ENCODE data around the gene JHY. TPM values are rescaled to one million over a fixed set of nuclear protein-coding genes. Genes with fewer than 3 reads are reported as not detected.

The JHY gene
- total RNA-seq, 1 donor from 2014 or later = 3.4 TPM

DNA sequence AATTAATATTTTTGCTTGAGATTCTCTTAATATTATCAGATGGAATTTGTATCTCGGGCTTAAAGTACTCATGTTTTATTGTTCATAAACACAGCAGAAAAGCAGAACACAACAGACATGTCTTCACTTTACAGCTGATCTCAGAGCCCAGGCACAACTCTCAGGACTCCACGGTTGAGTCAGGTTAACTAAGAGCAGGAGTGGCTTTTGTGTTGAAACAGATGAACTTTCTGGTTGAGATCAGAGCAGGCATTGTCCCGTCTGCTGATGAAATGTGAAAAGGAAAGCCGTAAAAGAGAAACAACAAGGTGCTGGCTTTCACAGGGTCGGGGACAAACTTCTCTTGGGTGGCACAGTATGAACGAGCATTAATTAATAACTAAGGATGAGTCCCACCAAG is 49.0 kb downstream of the JHY start:
- no peak for DNase-seq (ENCODE audit: low read depth)
- H3K27me3 ChIP-seq (ENCODE audit: control insufficient read depth, insufficient read depth, low read length) = no peaks in the 10 kb centered on the region
- H3K4me3 ChIP-seq (ENCODE audit: low read depth, low read length) = no peak overlapping the region
- TF ChIP-seq, protein P1, sequence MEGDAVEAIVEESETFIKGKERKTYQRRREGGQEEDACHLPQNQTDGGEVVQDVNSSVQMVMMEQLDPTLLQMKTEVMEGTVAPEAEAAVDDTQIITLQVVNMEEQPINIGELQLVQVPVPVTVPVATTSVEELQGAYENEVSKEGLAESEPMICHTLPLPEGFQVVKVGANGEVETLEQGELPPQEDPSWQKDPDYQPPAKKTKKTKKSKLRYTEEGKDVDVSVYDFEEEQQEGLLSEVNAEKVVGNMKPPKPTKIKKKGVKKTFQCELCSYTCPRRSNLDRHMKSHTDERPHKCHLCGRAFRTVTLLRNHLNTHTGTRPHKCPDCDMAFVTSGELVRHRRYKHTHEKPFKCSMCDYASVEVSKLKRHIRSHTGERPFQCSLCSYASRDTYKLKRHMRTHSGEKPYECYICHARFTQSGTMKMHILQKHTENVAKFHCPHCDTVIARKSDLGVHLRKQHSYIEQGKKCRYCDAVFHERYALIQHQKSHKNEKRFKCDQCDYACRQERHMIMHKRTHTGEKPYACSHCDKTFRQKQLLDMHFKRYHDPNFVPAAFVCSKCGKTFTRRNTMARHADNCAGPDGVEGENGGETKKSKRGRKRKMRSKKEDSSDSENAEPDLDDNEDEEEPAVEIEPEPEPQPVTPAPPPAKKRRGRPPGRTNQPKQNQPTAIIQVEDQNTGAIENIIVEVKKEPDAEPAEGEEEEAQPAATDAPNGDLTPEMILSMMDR (IDR thresholded peaks at IDR 0.05; ENCODE audit: insufficient read depth, low read length, poor library complexity, severe bottlenecking) = no peak
- H3K36me3 ChIP-seq (ENCODE audit: control insufficient read depth, insufficient read depth, low read length) = no peaks in the 10 kb centered on the region

DNA sequence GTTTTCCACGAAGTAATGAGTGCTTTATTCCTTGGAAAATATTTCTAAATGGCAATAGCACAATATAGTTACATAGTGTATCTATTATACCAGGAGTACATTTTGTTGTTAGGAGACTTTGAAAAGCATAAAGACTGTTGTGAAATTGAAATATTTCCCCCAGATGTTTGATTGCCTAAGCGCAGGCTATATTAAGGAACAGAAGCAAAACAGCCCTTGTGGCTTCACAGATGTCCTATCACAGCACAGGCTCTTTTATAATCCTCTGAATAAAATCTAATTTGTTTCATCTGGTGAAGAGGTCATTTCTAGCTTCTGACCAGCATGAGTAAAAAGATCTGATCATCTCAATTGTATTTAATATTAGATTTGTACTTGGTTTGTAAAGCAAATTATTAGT is 50.9 kb downstream of the JHY start:
- TF ChIP-seq, protein P1 (IDR thresholded peaks at IDR 0.05; ENCODE audit: insufficient read depth, low read length, poor library complexity, severe bottlenecking) = no peak
- Histone ChIP-seq H3K27me3 (ENCODE audit: control insufficient read depth, insufficient read depth, low read length) (no peaks in the 10 kb centered on the region), H3K36me3 (ENCODE audit: control insufficient read depth, insufficient read depth, low read length) (no peaks in the 10 kb centered on the region), H3K4me3 (ENCODE audit: low read depth, low read length) (no peak overlapping the region)
- no peak for DNase-seq (ENCODE audit: low read depth)

DNA sequence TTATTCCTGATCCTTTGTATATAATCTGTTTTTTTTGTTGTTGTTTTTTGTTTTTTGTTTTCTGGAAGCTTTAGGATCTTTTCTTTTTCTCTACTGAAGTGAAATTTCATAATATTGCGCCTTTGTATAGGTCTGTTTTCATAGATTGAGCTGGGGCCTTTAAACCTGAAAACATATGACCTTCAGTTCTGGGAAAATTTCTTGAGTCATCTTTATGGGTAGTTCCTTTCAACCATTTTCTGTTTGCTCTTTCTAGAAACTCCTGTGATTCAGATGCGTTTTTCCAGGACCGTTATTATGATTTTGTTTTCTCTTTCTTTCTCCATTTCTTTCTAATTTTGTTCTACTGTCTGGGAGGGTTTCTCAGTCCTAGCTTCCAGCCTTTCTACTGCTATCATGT is 55.4 kb downstream of the JHY start:
- TF ChIP-seq, protein P1 (IDR thresholded peaks at IDR 0.05; ENCODE audit: insufficient read depth, low read length, poor library complexity, severe bottlenecking) = no peak
- Histone ChIP-seq H3K27me3 (ENCODE audit: control insufficient read depth, insufficient read depth, low read length) (no peaks in the 10 kb centered on the region), H3K4me3 (ENCODE audit: low read depth, low read length) (no peak overlapping the region), H3K36me3 (ENCODE audit: control insufficient read depth, insufficient read depth, low read length) (no peaks in the 10 kb centered on the region)
- DNase-seq (ENCODE audit: low read depth) = no peak

DNA sequence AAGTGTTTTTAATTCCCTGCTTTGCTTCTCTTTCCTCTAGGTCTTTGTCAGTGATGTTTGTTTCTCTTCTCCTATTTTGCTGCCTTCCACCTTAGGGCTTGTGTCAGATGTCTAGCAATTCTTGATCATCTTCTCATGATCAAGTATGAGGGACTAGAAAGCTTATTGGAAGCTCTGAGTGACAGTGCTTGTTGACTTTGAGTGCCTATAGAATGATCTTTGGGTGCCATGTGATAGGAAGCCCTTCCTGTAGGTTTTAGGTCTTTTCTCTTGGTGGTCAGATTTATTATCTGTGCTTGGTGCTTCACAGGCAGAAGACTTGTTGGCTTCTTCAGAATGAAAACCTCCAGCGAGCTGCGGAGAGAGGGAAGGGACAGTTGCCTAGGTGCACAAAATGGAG is 56.0 kb downstream of the JHY start:
- no peak for DNase-seq (ENCODE audit: low read depth)
- Histone ChIP-seq H3K4me3 (ENCODE audit: low read depth, low read length) (no peak overlapping the region), H3K36me3 (ENCODE audit: control insufficient read depth, insufficient read depth, low read length) (no peaks in the 10 kb centered on the region), H3K27me3 (ENCODE audit: control insufficient read depth, insufficient read depth, low read length) (no peaks in the 10 kb centered on the region)
- TF ChIP-seq, protein P1 (IDR thresholded peaks at IDR 0.05; ENCODE audit: insufficient read depth, low read length, poor library complexity, severe bottlenecking) = no peak

DNA sequence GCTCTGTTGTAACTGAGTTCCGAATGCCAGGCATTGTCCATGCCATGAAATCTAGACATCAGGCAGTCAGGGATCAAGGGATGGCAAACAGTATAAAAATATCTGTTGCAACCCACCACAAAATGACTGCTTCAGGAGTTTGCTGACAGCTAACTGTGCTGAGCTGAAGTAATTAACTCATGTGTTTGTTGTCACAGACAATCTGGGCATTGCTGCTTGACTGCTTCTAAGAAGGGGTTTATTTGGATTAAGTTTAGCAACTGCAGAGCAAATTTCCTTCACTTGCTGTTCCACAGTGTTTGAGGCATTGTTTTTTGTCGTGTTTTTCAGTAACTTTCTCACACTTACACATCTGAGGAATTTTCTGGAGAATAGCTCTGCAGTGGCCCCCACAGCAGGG is 68.7 kb downstream of the JHY start:
- Histone ChIP-seq H3K27me3 (ENCODE audit: control insufficient read depth, insufficient read depth, low read length) (no peaks in the 10 kb centered on the region), H3K36me3 (ENCODE audit: control insufficient read depth, insufficient read depth, low read length) (no peaks in the 10 kb centered on the region), H3K4me3 (ENCODE audit: low read depth, low read length) (no peak overlapping the region)
- TF ChIP-seq, protein P1 (IDR thresholded peaks at IDR 0.05; ENCODE audit: insufficient read depth, low read length, poor library complexity, severe bottlenecking) = no peak
- DNase-seq (ENCODE audit: low read depth) = no peak

DNA sequence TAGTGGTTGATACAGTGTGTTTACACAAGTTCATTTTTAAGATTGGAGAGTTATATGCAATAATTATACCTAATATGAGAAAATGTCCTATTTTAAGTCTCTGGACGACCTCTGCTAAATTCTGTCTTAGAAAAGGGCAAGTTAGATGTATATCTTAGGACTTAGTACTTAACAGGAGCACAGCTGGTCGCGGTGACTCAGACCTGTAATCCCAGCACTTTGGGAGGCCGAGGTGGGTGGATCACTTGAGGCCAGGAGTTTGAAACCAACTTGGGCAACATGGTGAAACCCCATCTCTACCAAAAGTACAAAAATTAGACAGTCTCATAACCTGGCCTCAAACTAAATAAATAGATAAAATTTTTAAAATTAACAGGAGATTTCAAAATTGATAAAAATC is 71.9 kb downstream of the JHY start:
- TF ChIP-seq, protein P1 (IDR thresholded peaks at IDR 0.05; ENCODE audit: insufficient read depth, low read length, poor library complexity, severe bottlenecking) = no peak
- H3K27me3 ChIP-seq (ENCODE audit: control insufficient read depth, insufficient read depth, low read length) = no peaks in the 10 kb centered on the region
- DNase-seq (ENCODE audit: low read depth) = no peak
- H3K36me3 ChIP-seq (ENCODE audit: control insufficient read depth, insufficient read depth, low read length) = no peaks in the 10 kb centered on the region
- no peak overlapping the region for H3K4me3 ChIP-seq (ENCODE audit: low read depth, low read length)

Data from kidney epithelial cell (primary cell).